A673 (cell line): ENCODE measurements around the gene NEURL3. TPM values are rescaled to one million over a fixed set of nuclear protein-coding genes. Genes with fewer than 3 reads are reported as not detected.

Experiments
- BruUV-seq: library from RNA; stranded (reverse); fragments of 400-500 nt; replicated peaks from 2 replicates; lab custom pipeline; 2021; lab: Mats Ljungman, UMichigan
- CTCF ChIA-PET: fragments of 300-600 bp; sonication (Branson Sonifier 250); formaldehyde crosslinking; loops from one replicate; lab custom pipeline; 2022; ENCODE audit warnings: antibody characterized with exemption; lab: Charles Lee
- POLR2A ChIA-PET: fragments of 300-600 bp; sonication (Branson Sonifier 250); formaldehyde crosslinking; loops from one replicate; lab custom pipeline; 2022; ENCODE audit warnings: antibody characterized with exemption; ENCODE audit not compliant: low non-redundant PET; lab: Charles Lee
- DNase-seq: peaks from one replicate; pipeline ENCODE4 v3.0.0-alpha.2; 2015; ENCODE audit warnings: low spot score
- H3K27ac ChIP-seq: fragments of 200-600 bp; sonication (generic); 2 replicates; pipeline ENCODE4 v1.5.1; 2016; ENCODE audit warnings: mixed run types, low read depth, mild to moderate bottlenecking, mixed read lengths, antibody characterized with exemption, low read length; ENCODE audit not compliant: poor library complexity, severe bottlenecking
- H3K27me3 ChIP-seq: fragments of 200-600 bp; sonication (generic); replicated peaks from 2 replicates; pipeline ENCODE4 v1.6.1; 2017; ENCODE audit warnings: mixed run types, low read depth, mild to moderate bottlenecking, mixed read lengths, antibody characterized with exemption, low read length; ENCODE audit not compliant: insufficient read depth, poor library complexity
- H3K36me3 ChIP-seq: fragments of 200-600 bp; sonication (generic); 2 replicates; pipeline ENCODE4 v1.6.1; 2016; ENCODE audit warnings: mixed run types, mild to moderate bottlenecking, mixed read lengths, antibody characterized with exemption, low read length; ENCODE audit not compliant: insufficient read depth, poor library complexity, severe bottlenecking
- H3K4me1 ChIP-seq: fragments of 200-600 bp; sonication (generic); 2 replicates; pipeline ENCODE4 v1.6.1; 2017; ENCODE audit warnings: mixed run types, mild to moderate bottlenecking, mixed read lengths, antibody characterized with exemption, low read length; ENCODE audit not compliant: insufficient read depth, poor library complexity, severe bottlenecking
- H3K4me3 ChIP-seq: fragments of 200-600 bp; sonication (generic); 2 replicates; pipeline ENCODE4 v1.5.1; 2016; ENCODE audit warnings: low read depth, mixed run types, mild to moderate bottlenecking, mixed read lengths, low read length; ENCODE audit not compliant: poor library complexity, severe bottlenecking
- H3K9me3 ChIP-seq: fragments of 200-600 bp; sonication (generic); 2 replicates; pipeline ENCODE4 v1.6.1; 2016; ENCODE audit warnings: mixed run types, low read depth, mild to moderate bottlenecking, mixed read lengths, antibody characterized with exemption, low read length; ENCODE audit not compliant: poor library complexity, severe bottlenecking
- CTCF ChIP-seq: fragments of 300-800, 200-600 bp; sonication (generic); conservative IDR thresholded peaks from 2 replicates; pipeline ENCODE4 v1.5.1; 2017; ENCODE audit warnings: low read depth, mild to moderate bottlenecking, antibody characterized with exemption, low read length, moderate library complexity, mixed read lengths
- EZH2 ChIP-seq: fragments of 200-600 bp; sonication (generic); IDR thresholded peaks from 2 replicates; pipeline ENCODE4 v1.6.1; 2017; ENCODE audit warnings: borderline replicate concordance, low read depth, mild to moderate bottlenecking, mixed read lengths, antibody characterized with exemption, low read length; ENCODE audit not compliant: poor library complexity, severe bottlenecking
- intact Hi-C: fragments of 100-400 bp; cut with micrococcal nuclease; formaldehyde crosslinking; loops from one replicate; pipeline ENCODE4 v1.10.0; 2022; ENCODE audit not compliant: unreplicated experiment
- total RNA-seq: library from RNA; stranded (reverse); gene quantifications from 2 replicates; pipeline ENCODE4 v1.2.3, GENCODE V29; 2021

NEURL3 gene
- total RNA-seq, 1 experiment from 2014 or later = not detected

DNA sequence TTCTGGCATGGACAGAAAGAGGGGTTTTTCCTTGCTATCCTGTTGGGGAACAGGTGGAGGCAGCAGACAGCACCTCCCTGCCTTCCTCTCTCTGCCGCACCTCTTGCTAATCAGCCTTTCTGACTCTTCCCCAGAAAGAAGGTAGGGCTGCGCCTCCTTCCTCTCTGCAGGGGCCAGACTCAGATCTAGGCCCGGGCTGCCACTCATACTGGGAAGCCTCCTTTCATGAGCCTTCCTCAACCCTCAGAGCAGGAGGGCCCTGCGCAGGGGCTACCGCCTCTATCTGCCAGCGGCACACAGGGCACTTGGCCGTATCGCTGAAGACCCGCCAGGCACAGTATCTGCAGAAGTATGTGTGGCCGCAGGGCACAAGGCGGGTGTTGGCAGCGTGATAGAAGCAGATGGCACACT is 7.1 kb downstream of the NEURL3 start:
- ChIA-PET CTCF (no interaction called here), POLR2A (no interaction called here)
- intact Hi-C loops = no loop called here
- H3K27ac ChIP-seq = no peak overlapping the region
- DNase-seq = no peak
- peaks cover 3% of the 10 kb centered on the region for H3K4me1 ChIP-seq
- H3K27me3 ChIP-seq = peaks cover 23% of the 10 kb centered on the region
- H3K9me3 ChIP-seq = peaks cover 6% of the 10 kb centered on the region
- no peaks in the 10 kb centered on the region for H3K36me3 ChIP-seq
- no peak for TF ChIP-seq EZH2
- TF ChIP-seq CTCF = no peak
- no peak overlapping the region for H3K4me3 ChIP-seq
- no TSS peak for BruUV-seq

DNA sequence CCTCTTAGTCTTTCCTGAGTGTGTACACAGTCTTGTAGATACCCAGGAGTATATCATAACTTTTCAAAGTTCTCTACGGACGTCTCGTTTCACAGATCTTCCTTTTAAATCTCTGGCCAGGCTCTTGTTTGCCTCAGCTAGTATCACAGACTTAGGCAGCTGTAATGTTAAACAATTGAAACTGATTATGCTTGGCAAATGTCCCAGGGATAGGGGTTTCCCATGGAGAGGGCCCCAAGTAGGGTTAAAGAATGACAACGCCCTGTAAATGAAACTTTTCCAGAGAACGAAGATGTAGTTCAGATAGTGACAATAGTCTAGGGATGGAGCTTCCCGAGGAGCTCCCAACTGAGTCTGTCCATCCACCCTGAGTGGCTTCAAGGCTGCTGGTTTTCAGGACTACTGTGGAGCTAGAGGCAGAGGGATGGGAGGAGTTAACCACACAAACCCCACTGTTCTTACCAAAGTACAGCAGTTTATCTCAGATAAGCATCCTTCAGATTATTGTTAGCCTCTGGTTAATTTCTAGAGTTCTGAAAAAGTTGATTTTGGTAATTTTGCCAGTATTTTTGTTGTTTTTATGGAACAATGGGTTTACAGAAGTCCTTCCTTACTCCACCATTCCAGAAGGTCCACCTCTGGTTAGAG is 9.1 kb downstream of the NEURL3 start:
- Histone ChIP-seq H3K4me3 (no peak overlapping the region), H3K27ac (no peak overlapping the region), H3K4me1 (peaks cover 3% of the 10 kb centered on the region), H3K27me3 (peaks cover 19% of the 10 kb centered on the region), H3K36me3 (no peaks in the 10 kb centered on the region), H3K9me3 (peaks cover 6% of the 10 kb centered on the region)
- ChIA-PET POLR2A (no interaction called here), CTCF (no interaction called here)
- peak; percentile 71 for DNase-seq
- no peak for TF ChIP-seq CTCF
- TF ChIP-seq EZH2 = no peak
- intact Hi-C loops = no loop called here
- BruUV-seq = no TSS peak

DNA sequence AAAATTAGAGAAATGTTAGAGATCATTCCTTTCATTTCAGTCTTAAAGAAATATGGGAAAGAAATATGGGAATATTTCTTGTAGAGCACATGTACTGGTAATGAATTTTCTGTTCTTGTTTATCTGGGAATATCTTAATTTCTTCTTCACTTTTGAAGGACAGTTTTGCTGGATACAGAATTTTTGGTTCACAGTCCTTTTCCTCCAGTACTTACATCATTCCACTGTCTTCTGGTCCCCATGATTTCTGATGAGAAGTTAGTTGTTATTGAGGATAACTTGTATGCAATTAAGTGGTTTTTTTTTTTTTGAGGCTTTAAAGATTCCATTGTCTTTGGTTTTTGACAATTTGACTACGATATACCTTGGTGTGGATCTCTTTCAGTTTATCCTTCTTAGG is 11.0 kb downstream of the NEURL3 start:
- ChIA-PET POLR2A (no interaction called here), CTCF (no interaction called here)
- no peak for DNase-seq
- TF ChIP-seq CTCF = no peak
- no peak for TF ChIP-seq EZH2
- H3K27ac ChIP-seq = no peak overlapping the region
- BruUV-seq = no TSS peak
- no peak overlapping the region for H3K4me3 ChIP-seq
- peaks cover 3% of the 10 kb centered on the region for H3K4me1 ChIP-seq
- H3K9me3 ChIP-seq = peaks cover 6% of the 10 kb centered on the region
- no peaks in the 10 kb centered on the region for H3K27me3 ChIP-seq
- H3K36me3 ChIP-seq = no peaks in the 10 kb centered on the region
- intact Hi-C loops = no loop called here
